HEK293T (cell line): ENCODE data around the gene IRF7.

Source experiments
- CTCF ChIA-PET: fragments of 350-600 bp; formaldehyde crosslinking; extraction: SDS; loops from one replicate; lab custom pipeline; 2021; ENCODE audit warnings: antibody characterized with exemption, inconsistent platforms; lab: Yijun Ruan, JAX
- POLR2A ChIA-PET: fragments of 350-600 bp; formaldehyde crosslinking; extraction: SDS; loops from one replicate; lab custom pipeline; 2020; ENCODE audit warnings: antibody characterized with exemption, inconsistent platforms; lab: Yijun Ruan, JAX
- DNase-seq: peaks from one replicate; pipeline ENCODE4 v3.0.0; 2012; ENCODE audit warnings: mixed read lengths; ENCODE audit errors: extremely low spot score
- ARNT ChIP-seq: fragments of 450-650 bp; IDR thresholded peaks from 2 replicates; pipeline ENCODE4 v1.6.1; 2017; ENCODE audit warnings: mild to moderate bottlenecking
- BHLHE40 ChIP-seq: fragments of 450-650 bp; IDR thresholded peaks from 2 replicates; pipeline ENCODE4 v1.6.1; 2016; ENCODE audit warnings: mild to moderate bottlenecking, moderate library complexity, borderline replicate concordance
- CTBP1 ChIP-seq: fragments of 450-650 bp; IDR thresholded peaks from 2 replicates; pipeline ENCODE4 v1.6.1; 2016; ENCODE audit warnings: borderline replicate concordance
- ELF4 ChIP-seq: fragments of 450-650 bp; IDR thresholded peaks from 2 replicates; pipeline ENCODE4 v1.6.1; 2017; ENCODE audit warnings: antibody characterized with exemption
- FOXA1 ChIP-seq: fragments of 450-650 bp; IDR thresholded peaks from 2 replicates; pipeline ENCODE4 v1.6.1; 2016; ENCODE audit warnings: mild to moderate bottlenecking
- FOXK2 ChIP-seq: fragments of 450-650 bp; IDR thresholded peaks from 2 replicates; pipeline ENCODE4 v1.6.1; 2016; ENCODE audit warnings: mild to moderate bottlenecking
- FOXM1 ChIP-seq: fragments of 450-650 bp; IDR thresholded peaks from 2 replicates; pipeline ENCODE4 v1.6.1; 2017; ENCODE audit warnings: mild to moderate bottlenecking, borderline replicate concordance
- HDGF ChIP-seq: fragments of 450-650 bp; IDR thresholded peaks from 2 replicates; pipeline ENCODE4 v1.6.1; 2017; ENCODE audit warnings: antibody characterized with exemption, borderline replicate concordance
- L3MBTL2 ChIP-seq: fragments of 450-650 bp; conservative IDR thresholded peaks from 2 replicates; pipeline ENCODE4 v1.6.1; 2016; ENCODE audit warnings: mild to moderate bottlenecking
- LEF1 ChIP-seq: fragments of 450-650 bp; IDR thresholded peaks from 2 replicates; pipeline ENCODE4 v1.6.1; 2017; ENCODE audit warnings: mild to moderate bottlenecking, borderline replicate concordance
- NFRKB ChIP-seq: fragments of 450-650 bp; IDR thresholded peaks from 2 replicates; pipeline ENCODE4 v1.6.1; 2016; ENCODE audit warnings: mild to moderate bottlenecking, moderate library complexity
- PKNOX1 ChIP-seq: fragments of 450-650 bp; IDR thresholded peaks from 2 replicates; pipeline ENCODE4 v1.6.1; 2016
- SP1 ChIP-seq: fragments of 450-650 bp; IDR thresholded peaks from 2 replicates; pipeline ENCODE4 v1.6.1; 2017
- SUZ12 ChIP-seq: fragments of 450-650 bp; IDR thresholded peaks from 2 replicates; pipeline ENCODE4 v1.6.1; 2016; ENCODE audit warnings: mild to moderate bottlenecking
- TARDBP ChIP-seq: fragments of 450-650 bp; IDR thresholded peaks from 2 replicates; pipeline ENCODE4 v1.6.1; 2016
- ZNF384 ChIP-seq: fragments of 450-650 bp; IDR thresholded peaks from 2 replicates; pipeline ENCODE4 v1.6.1; 2016

The IRF7 gene

GRCh38 chr11:643849-644738 is 28.3 kb upstream of the IRF7 start:
- ChIA-PET CTCF (no interaction called here), POLR2A (no interaction called here)
- no peak for DNase-seq
- no peak for TF ChIP-seq HDGF
- no peak for TF ChIP-seq SUZ12
- TF ChIP-seq LEF1 = no peak
- TF ChIP-seq BHLHE40 = no peak
- TF ChIP-seq SP1 = no peak
- TF ChIP-seq ZNF384 = no peak
- no peak for TF ChIP-seq NFRKB
- no peak for TF ChIP-seq FOXM1
- TF ChIP-seq CTBP1 = no peak
- no peak for TF ChIP-seq ELF4
- no peak for TF ChIP-seq FOXK2
- TF ChIP-seq PKNOX1 = no peak
- TF ChIP-seq TARDBP = no peak
- TF ChIP-seq L3MBTL2 = no peak

DNA sequence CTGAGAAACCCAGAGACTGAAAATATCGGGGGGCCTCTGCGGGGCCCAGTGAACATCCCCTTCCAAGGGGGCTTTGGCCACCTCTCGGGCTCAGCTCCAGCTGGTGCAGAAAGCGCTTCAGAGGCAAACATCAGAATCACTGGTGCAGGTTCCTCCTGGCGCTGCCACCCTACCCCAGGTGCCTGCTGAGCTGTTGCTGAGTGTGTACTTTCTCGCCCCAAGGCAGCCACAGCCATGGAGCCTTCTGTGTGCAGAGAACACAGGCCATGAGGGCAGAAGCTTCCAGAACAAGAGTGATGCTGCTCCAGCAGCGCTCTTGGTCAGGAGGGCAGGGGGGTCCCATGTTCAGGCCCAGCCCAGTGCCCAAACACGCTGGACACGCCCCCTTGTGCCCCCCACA is 27.6 kb upstream of the IRF7 start:
- CTCF ChIA-PET = no interaction called here

DNA sequence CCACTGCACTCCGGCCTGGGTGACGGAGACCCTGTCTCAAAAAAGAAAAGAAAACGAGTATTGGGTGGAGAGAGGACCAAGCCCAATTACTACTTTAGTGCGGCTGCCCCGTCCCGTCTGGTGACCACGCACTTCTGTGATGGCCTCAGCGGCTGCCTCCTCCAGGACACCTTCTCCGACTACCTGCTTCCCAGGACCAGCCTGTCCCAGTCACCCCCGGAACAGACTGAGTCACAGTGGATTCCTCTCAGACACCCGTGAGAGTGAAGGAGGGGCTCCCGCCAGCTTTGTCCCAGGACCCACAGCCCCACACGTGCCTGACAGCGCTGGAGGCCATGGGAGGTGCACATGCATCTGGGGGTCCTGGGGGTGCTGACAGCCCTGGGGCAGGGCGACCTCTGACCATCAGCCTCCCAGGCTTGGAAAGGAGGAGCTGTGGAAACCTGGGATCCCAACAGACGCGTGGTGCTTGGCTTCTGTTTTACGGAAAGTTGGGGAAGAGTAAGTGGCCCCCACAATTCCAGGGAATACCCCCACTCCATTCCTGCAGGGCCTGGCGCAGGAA is 26.1 kb upstream of the IRF7 start:
- POLR2A ChIA-PET = no interaction called here
- DNase-seq = no peak
- CTCF ChIA-PET = no interaction called here
- no peak for TF ChIP-seq PKNOX1
- TF ChIP-seq L3MBTL2 = no peak
- TF ChIP-seq TARDBP = no peak
- no peak for TF ChIP-seq ARNT
- TF ChIP-seq ZNF384 = no peak
- TF ChIP-seq FOXK2 = no peak
- TF ChIP-seq BHLHE40 = no peak
- TF ChIP-seq FOXM1 = no peak
- no peak for TF ChIP-seq NFRKB
- no peak for TF ChIP-seq SUZ12
- TF ChIP-seq LEF1 = no peak
- TF ChIP-seq SP1 = no peak
- TF ChIP-seq CTBP1 = no peak
- no peak for TF ChIP-seq HDGF
- TF ChIP-seq FOXA1 = no peak
- TF ChIP-seq ELF4 = no peak

More for the DNA sequence above, 27.6 kb upstream of the IRF7 start:
- no peak for DNase-seq
- POLR2A ChIA-PET = no interaction called here
- no peak for TF ChIP-seq SP1

DNA sequence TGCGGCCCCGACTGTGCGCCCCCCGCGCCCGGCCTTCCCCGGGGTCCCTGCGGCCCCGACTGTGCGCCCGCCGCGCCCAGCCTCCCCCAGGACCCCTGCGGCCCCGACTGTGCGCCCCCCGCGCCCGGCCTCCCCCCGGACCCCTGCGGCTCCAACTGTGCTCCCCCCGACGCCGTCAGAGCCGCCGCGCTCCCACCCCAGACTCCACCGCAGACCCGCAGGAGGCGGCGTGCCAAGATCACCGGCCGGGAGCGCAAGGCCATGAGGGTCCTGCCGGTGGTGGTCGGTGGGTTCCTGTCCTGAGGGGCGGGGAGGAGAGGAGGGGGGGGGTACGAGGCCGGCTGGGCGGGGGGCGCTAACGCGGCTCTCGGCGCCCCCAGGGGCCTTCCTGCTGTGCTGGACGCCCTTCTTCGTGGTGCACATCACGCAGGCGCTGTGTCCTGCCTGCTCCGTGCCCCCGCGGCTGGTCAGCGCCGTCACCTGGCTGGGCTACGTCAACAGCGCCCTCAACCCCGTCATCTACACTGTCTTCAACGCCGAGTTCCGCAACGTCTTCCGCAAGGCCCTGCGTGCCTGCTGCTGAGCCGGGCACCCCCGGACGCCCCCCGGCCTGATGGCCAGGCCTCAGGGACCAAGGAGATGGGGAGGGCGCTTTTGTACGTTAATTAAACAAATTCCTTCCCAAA is 24.4 kb upstream of the IRF7 start:
- ChIA-PET CTCF (no interaction called here), POLR2A (no interaction called here)
- no peak for TF ChIP-seq L3MBTL2
- TF ChIP-seq PKNOX1 = no peak
- no peak for TF ChIP-seq CTBP1
- no peak for TF ChIP-seq FOXK2
- TF ChIP-seq TARDBP = no peak
- no peak for TF ChIP-seq SUZ12
- TF ChIP-seq ARNT = no peak
- TF ChIP-seq LEF1 = no peak
- TF ChIP-seq ELF4 = no peak
- TF ChIP-seq BHLHE40 = no peak
- TF ChIP-seq ZNF384 = no peak
- TF ChIP-seq HDGF = no peak
- TF ChIP-seq FOXM1 = no peak
- no peak for TF ChIP-seq NFRKB
- TF ChIP-seq SP1 = no peak
- TF ChIP-seq FOXA1 = no peak
- DNase-seq = no peak

DNA sequence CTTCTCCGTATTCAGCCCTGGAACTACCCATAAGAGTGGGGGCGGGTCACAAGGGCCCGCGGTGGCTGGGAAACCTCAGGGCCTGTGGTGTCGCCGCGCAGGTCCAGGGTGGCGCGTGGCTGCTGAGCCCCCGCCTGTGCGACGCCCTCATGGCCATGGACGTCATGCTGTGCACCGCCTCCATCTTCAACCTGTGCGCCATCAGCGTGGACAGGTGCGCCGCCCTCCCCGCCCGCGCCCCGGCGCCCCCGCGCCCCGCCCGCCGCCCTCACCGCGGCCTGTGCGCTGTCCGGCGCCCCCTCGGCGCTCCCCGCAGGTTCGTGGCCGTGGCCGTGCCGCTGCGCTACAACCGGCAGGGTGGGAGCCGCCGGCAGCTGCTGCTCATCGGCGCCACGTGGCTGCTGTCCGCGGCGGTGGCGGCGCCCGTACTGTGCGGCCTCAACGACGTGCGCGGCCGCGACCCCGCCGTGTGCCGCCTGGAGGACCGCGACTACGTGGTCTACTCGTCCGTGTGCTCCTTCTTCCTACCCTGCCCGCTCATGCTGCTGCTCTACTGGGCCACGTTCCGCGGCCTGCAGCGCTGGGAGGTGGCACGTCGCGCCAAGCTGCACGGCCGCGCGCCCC is 23.7 kb upstream of the IRF7 start:
- POLR2A ChIA-PET = no interaction called here
- no peak for TF ChIP-seq FOXM1
- no peak for TF ChIP-seq FOXA1
- no peak for TF ChIP-seq LEF1
- no peak for TF ChIP-seq ZNF384
- TF ChIP-seq BHLHE40 = no peak
- no peak for TF ChIP-seq ARNT
- no peak for TF ChIP-seq PKNOX1
- TF ChIP-seq CTBP1 = no peak
- no peak for TF ChIP-seq NFRKB
- TF ChIP-seq SUZ12 = no peak
- no peak for TF ChIP-seq HDGF
- no peak for TF ChIP-seq L3MBTL2
- TF ChIP-seq TARDBP = no peak
- CTCF ChIA-PET = no interaction called here
- no peak for DNase-seq
